ENCODE results near the gene SUSD2. TPM values are rescaled to one million over a fixed set of nuclear protein-coding genes. Genes with fewer than 3 reads are reported as not detected.
"Not testable (repeated sequence)": the region's sequence is repeated elsewhere in the genome, so short reads cannot be mapped to it uniquely, and the experiment has no call there.

SUSD2 gene
- total RNA-seq, 4 donors from 2014 or later = 0.88 to 17.6 (median 2.8) TPM

- H3K4me3 ChIP-seq = no peak overlapping the region
- H3K9me3 ChIP-seq = no peaks in the 10 kb centered on the region
- TF ChIP-seq CTCF (IDR thresholded peaks at IDR 0.05) = no peak
- no peak for TF ChIP-seq POLR2A (IDR thresholded peaks at IDR 0.05)
- no peaks in the 10 kb centered on the region for H3K36me3 ChIP-seq
- H3K27me3 ChIP-seq = no peaks in the 10 kb centered on the region
- no peak overlapping the region for H3K27ac ChIP-seq
- intact Hi-C loops (cut with DNase I; ENCODE audit: low total_unique reads) = no loop called here
- H3K4me1 ChIP-seq = peaks cover 0 to 11% of the 10 kb centered on the region in 2 donors
- DNase-seq = no peak
Observed at GRCh38 chr22:24205438-24206195, 24.3 kb downstream of the SUSD2 start.

GRCh38 chr22:24206460-24207263 is 25.4 kb downstream of the SUSD2 start:
- H3K36me3 ChIP-seq; intact Hi-C loops (cut with DNase I; ENCODE audit: low total_unique reads); H3K9me3 ChIP-seq; DNase-seq; H3K27me3 ChIP-seq; H3K4me3 ChIP-seq: not testable (repeated sequence)
- peaks cover 0 to 11% of the 10 kb centered on the region in 2 donors for H3K4me1 ChIP-seq
- peak overlapping the region; percentile 85 for H3K27ac ChIP-seq

- Histone ChIP-seq H3K9me3 (no peaks in the 10 kb centered on the region), H3K4me1 (peaks cover 0 to 11% of the 10 kb centered on the region in 2 donors), H3K36me3 (no peaks in the 10 kb centered on the region), H3K27ac (peak overlapping the region; percentile 85), H3K27me3 (no peaks in the 10 kb centered on the region), H3K4me3 (no peak overlapping the region)
- DNase-seq = no peak
- intact Hi-C loops (cut with DNase I; ENCODE audit: low total_unique reads) = no loop called here
- no peak for TF ChIP-seq CTCF (IDR thresholded peaks at IDR 0.05)
- TF ChIP-seq POLR2A (IDR thresholded peaks at IDR 0.05) = no peak
Observed at GRCh38 chr22:24207264-24208011, 26.2 kb downstream of the SUSD2 start.

GRCh38 chr22:24208012-24208749 is 26.9 kb downstream of the SUSD2 start:
- H3K27me3 ChIP-seq = no peaks in the 10 kb centered on the region
- no peaks in the 10 kb centered on the region for H3K9me3 ChIP-seq
- intact Hi-C loops (cut with DNase I; ENCODE audit: low total_unique reads) = no loop called here
- peaks cover 0 to 11% of the 10 kb centered on the region in 2 donors for H3K4me1 ChIP-seq
- peak; percentile 60 to 80 for DNase-seq
- peak overlapping the region; percentile 85 for H3K27ac ChIP-seq
- no peaks in the 10 kb centered on the region for H3K36me3 ChIP-seq
- no peak overlapping the region for H3K4me3 ChIP-seq
- TF ChIP-seq POLR2A (IDR thresholded peaks at IDR 0.05) = no peak
- no peak for TF ChIP-seq CTCF (IDR thresholded peaks at IDR 0.05)

GRCh38 chr22:24209016-24209415 is 27.7 kb downstream of the SUSD2 start:
- TF ChIP-seq POLR2A (IDR thresholded peaks at IDR 0.05) (no peak), CTCF (IDR thresholded peaks at IDR 0.05) (no peak)
- Histone ChIP-seq H3K27ac (peak overlapping the region; percentile 85), H3K27me3 (no peaks in the 10 kb centered on the region), H3K4me1 (peaks cover 0 to 11% of the 10 kb centered on the region in 2 donors), H3K9me3 (no peaks in the 10 kb centered on the region), H3K36me3 (no peaks in the 10 kb centered on the region), H3K4me3 (no peak overlapping the region)
- intact Hi-C loops (cut with DNase I; ENCODE audit: low total_unique reads) = no loop called here
- no peak for DNase-seq
